Activated naive CD4-positive, alpha-beta T cell treated with anti-CD3 and anti-CD28 coated beads, Interleukin-2, amount 10 ng/mL, durations not matched to agents 7 days and 5 days (primary cell): Measurements from ENCODE around the gene ACTL6A.
A peak's percentile ranks its signal among the peaks of the same experiment; 100 is the strongest.
"Not testable (repeated sequence)": the region's sequence is repeated elsewhere in the genome, so short reads cannot be mapped to it uniquely, and the experiment has no call there.

Source experiments
- CTCF ChIA-PET: fragments of 350-600 bp; sonication (Branson Sonifier 250); formaldehyde crosslinking; loops from one replicate; lab custom pipeline; 2021; ENCODE audit warnings: antibody characterized with exemption; lab: Charles Lee
- DNase-seq: peaks from one replicate; pipeline ENCODE4 v3.0.0-alpha.2; 2020
- H3K27ac Mint-ChIP-seq: one replicate; pipeline ENCODE4 v1.8.0; 2021; ENCODE audit warnings: mild to moderate bottlenecking, moderate library complexity, mixed read lengths
- H3K27me3 Mint-ChIP-seq: one replicate; pipeline ENCODE4 v1.8.0; 2021; ENCODE audit warnings: mild to moderate bottlenecking, mixed read lengths
- H3K36me3 Mint-ChIP-seq: one replicate; pipeline ENCODE4 v1.8.0; 2021; ENCODE audit warnings: mixed read lengths
- H3K4me1 Mint-ChIP-seq: one replicate; pipeline ENCODE4 v1.8.0; 2021; ENCODE audit warnings: mixed read lengths
- H3K4me3 Mint-ChIP-seq: one replicate; pipeline ENCODE4 v1.8.0; 2021; ENCODE audit warnings: mild to moderate bottlenecking, moderate library complexity, mixed read lengths
- H3K9me3 Mint-ChIP-seq: one replicate; pipeline ENCODE4 v1.8.0; 2021; ENCODE audit warnings: mixed read lengths

ACTL6A gene

DNA sequence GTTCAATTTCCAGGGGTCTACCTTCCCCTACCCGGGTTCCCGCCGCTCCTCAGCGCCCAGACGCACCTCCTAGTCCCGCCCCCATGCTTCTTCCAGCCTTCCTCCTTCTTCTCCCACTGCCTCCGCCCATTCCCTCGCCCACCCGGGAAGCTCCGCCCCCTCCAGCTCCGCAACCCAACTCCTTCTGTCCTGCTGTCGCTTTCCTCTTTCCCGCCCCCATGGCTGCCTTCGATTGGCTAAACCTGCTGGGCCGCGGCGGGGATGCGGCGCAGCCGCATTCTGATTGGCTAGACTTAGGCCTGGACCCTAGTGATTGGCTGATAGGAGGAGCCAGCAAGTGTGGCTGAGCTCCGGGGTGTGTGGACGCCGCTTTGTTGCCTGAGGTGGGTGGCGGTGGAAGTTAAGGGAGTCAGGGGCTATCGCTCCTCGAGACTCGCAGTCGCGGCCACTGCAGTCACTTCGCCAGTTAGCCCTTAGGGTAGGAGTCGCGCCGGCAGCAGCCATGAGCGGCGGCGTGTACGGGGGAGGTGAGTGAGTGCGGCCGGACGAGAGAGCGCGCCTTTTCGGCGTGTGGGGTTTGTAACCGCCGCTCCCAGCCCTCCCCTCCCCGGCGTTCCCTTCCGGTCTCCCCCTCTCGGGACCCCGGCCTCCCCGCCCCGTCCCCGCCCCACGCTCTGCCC, at the start of gene ACTL6A:
TSS of gene ACTL6A (plus strand) at position 336 of the 680 bp plus-strand sequence. CDS start at position 503, 167 bp downstream.
- H3K4me1 Mint-ChIP-seq = peaks cover 35% of the 10 kb centered on the region
- peak within 1 kb of the TSS; percentile 94 for H3K27ac Mint-ChIP-seq
- peak; percentile 99 for DNase-seq
- H3K9me3 Mint-ChIP-seq = no peaks in the 10 kb centered on the region
- H3K4me3 Mint-ChIP-seq = peak within 1 kb of the TSS; percentile 91
- CTCF ChIA-PET = interaction anchor here (0.9 to 1.0 kb wide), 2 partner anchors 215 to 247 kb away, joined by 3 read pairs; partner anchors contain the start of gene MFN1
- peaks cover 13% of the 10 kb centered on the region for H3K27me3 Mint-ChIP-seq
- peaks cover 7% of the 10 kb centered on the region for H3K36me3 Mint-ChIP-seq

DNA sequence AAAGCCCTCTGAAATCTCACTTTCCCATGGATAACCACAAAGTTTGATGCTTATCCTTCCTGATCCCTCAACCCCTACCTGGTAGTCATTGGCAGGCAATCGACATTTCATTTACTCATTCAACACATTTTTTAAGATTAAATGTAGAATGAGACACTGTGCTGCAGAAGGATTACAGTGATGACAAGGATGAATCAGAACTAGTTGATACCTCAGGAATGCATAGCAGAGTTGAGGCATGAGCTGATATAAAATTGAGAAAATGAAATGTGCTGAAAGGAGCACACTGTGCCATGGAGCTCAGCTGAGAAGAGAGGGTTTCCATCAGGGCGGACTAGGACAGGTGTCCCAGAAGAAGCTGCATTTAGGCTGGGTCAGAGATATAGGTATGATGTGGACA, 48.9 kb upstream of the ACTL6A start:
- Mint-ChIP-seq H3K27ac (no peak overlapping the region), H3K4me1 (no peaks in the 10 kb centered on the region), H3K27me3 (peaks cover 3% of the 10 kb centered on the region), H3K36me3 (no peaks in the 10 kb centered on the region), H3K9me3 (no peaks in the 10 kb centered on the region), H3K4me3 (no peak overlapping the region)
- no peak for DNase-seq
- CTCF ChIA-PET = no interaction called here

DNA sequence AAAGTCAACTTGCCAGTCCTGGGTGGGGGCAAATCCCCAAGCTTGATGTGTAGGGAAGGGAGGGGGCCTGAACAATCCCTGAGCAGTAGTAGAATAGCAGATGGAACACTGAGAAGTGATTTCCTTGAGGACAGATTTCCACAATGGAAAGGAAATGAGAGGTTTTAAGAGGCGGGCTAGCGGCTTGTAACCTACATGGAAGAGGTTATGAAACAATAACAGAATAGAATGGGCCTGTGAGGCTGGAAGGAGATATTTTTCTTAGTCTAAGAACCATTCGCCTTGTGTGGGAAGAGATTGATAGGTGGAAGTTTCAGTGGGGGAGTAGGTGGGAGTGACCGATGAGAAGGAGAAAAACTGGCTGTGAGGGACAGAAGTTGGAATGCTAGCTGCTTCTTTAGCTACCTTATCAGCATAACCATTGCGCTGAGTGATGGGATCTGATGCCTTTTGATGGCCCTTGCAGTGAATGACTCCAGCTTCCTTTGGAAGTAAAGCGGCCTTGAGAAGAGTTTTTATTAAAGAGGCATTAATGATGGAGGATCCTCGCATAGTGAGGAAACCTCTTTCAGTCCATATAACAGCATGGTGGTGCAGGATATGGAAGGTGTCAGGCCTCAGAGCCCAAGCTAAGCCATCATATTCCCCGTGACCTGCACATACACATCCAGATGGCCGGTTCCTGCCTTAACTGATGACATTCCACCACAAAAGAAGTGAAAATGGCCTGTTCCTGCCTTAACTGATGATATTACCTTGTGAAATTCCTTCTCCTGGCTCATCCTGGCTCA, 46.1 kb upstream of the ACTL6A start:
- H3K4me1 Mint-ChIP-seq, H3K4me3 Mint-ChIP-seq, H3K36me3 Mint-ChIP-seq, H3K27me3 Mint-ChIP-seq, H3K27ac Mint-ChIP-seq, H3K9me3 Mint-ChIP-seq, CTCF ChIA-PET, DNase-seq: not testable (repeated sequence)

DNA sequence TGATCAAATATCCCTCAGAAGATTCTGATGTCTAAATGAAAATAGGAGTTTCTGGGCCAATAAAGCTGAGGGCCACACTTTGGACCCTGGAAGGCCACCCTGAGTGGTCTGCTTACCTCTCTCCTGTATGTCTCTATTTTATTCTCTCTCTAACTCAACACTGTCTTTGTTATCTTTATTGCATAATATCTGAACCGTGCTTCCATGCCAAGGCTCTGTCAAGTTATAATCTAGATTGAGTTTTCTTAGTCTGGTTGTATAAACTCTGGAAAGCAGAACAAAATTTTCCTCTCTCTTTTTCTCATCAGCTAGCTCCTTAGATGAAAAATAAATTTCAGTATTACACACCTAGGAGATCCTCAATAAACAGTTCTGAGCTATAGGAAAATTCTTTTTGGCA, 36.2 kb upstream of the ACTL6A start:
- H3K4me1 Mint-ChIP-seq = no peaks in the 10 kb centered on the region
- peaks cover 14% of the 10 kb centered on the region for H3K27me3 Mint-ChIP-seq
- H3K36me3 Mint-ChIP-seq = no peaks in the 10 kb centered on the region
- no peak for DNase-seq
- CTCF ChIA-PET = no interaction called here
- H3K9me3 Mint-ChIP-seq = no peaks in the 10 kb centered on the region
- no peak overlapping the region for H3K4me3 Mint-ChIP-seq
- no peak overlapping the region for H3K27ac Mint-ChIP-seq

GRCh38 chr3:179526989-179527391, 35.7 kb upstream of the ACTL6A start:
- no peaks in the 10 kb centered on the region for H3K4me1 Mint-ChIP-seq
- no peaks in the 10 kb centered on the region for H3K36me3 Mint-ChIP-seq
- H3K27ac Mint-ChIP-seq = no peak overlapping the region
- H3K27me3 Mint-ChIP-seq = peaks cover 14% of the 10 kb centered on the region
- CTCF ChIA-PET = no interaction called here
- DNase-seq = no peak
- no peaks in the 10 kb centered on the region for H3K9me3 Mint-ChIP-seq
- no peak overlapping the region for H3K4me3 Mint-ChIP-seq

- Mint-ChIP-seq H3K27me3 (peaks cover 14% of the 10 kb centered on the region), H3K36me3 (no peaks in the 10 kb centered on the region), H3K4me3 (no peak overlapping the region), H3K4me1 (no peaks in the 10 kb centered on the region), H3K9me3 (no peaks in the 10 kb centered on the region), H3K27ac (no peak overlapping the region)
- no peak for DNase-seq
- CTCF ChIA-PET = no interaction called here
Observed at GRCh38 chr3:179528772-179529171, 34.0 kb upstream of the ACTL6A start.

DNA sequence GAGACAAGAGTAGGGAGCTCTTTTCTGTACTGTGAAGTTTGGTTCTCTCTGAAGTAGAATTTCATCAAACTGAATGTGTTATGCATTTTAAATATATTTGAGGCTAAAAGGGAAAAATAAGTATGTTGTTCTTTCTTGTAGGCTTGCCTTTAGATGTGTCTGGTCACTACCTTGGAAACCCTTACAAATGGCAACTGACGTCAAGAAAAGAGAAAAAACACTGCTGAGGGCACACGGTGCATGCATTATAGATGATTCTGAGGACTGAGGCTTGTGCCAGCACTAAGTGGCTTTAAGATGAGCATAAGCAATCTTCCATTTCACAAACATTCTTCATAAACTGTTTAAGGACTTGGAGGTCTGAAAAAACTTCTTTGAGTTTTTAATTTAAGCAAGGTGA, 31.1 kb upstream of the ACTL6A start:
- peaks cover 13% of the 10 kb centered on the region for H3K27me3 Mint-ChIP-seq
- no peak overlapping the region for H3K27ac Mint-ChIP-seq
- DNase-seq = no peak
- CTCF ChIA-PET = no interaction called here
- no peaks in the 10 kb centered on the region for H3K36me3 Mint-ChIP-seq
- H3K9me3 Mint-ChIP-seq = no peaks in the 10 kb centered on the region
- H3K4me1 Mint-ChIP-seq = no peaks in the 10 kb centered on the region
- H3K4me3 Mint-ChIP-seq = no peak overlapping the region

DNA sequence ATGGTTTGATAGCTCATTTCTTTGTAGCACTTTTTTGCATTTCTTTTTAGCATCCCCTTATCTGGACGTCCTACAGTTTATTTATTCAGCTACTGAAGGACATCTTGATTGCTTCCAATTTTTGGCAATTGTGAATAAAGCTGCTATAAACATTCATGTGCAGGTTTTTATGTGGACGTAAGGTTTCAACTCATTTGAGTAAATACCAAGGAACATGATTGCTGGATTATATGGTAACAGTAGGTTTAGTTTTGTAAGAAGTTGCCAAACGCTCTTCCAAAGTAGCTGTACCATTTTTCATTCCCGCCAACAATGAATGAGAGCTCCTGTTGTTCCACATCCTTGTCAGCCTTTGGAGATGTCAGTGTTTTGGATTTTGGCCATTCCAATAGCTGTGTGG, 29.5 kb upstream of the ACTL6A start:
- no peak overlapping the region for H3K27ac Mint-ChIP-seq
- H3K4me3 Mint-ChIP-seq = no peak overlapping the region
- DNase-seq = no peak
- CTCF ChIA-PET = interaction anchor here (0.6 kb wide), 1 partner anchor 25 kb away, joined by 3 read pairs; no protein-coding TSS in a partner anchor
- peaks cover 9% of the 10 kb centered on the region for H3K27me3 Mint-ChIP-seq
- no peaks in the 10 kb centered on the region for H3K4me1 Mint-ChIP-seq
- H3K36me3 Mint-ChIP-seq = no peaks in the 10 kb centered on the region
- H3K9me3 Mint-ChIP-seq = no peaks in the 10 kb centered on the region

GRCh38 chr3:179536256-179536655, 26.5 kb upstream of the ACTL6A start:
- CTCF ChIA-PET = no interaction called here
- Mint-ChIP-seq H3K36me3 (no peaks in the 10 kb centered on the region), H3K9me3 (no peaks in the 10 kb centered on the region), H3K27ac (no peak overlapping the region), H3K4me1 (no peaks in the 10 kb centered on the region), H3K27me3 (peaks cover 9% of the 10 kb centered on the region), H3K4me3 (no peak overlapping the region)
- no peak for DNase-seq

- no peak overlapping the region for H3K27ac Mint-ChIP-seq
- CTCF ChIA-PET = no interaction called here
Observed at GRCh38 chr3:179541094-179541493, 21.6 kb upstream of the ACTL6A start.

GRCh38 chr3:179541596-179541995, 21.1 kb upstream of the ACTL6A start:
- Mint-ChIP-seq H3K27me3 (peaks cover 13% of the 10 kb centered on the region), H3K36me3 (no peaks in the 10 kb centered on the region), H3K4me1 (no peaks in the 10 kb centered on the region), H3K4me3 (no peak overlapping the region), H3K27ac (no peak overlapping the region), H3K9me3 (no peaks in the 10 kb centered on the region)
- CTCF ChIA-PET = no interaction called here
- no peak for DNase-seq

More at GRCh38 chr3:179541094-179541493, 21.6 kb upstream of the ACTL6A start:
- Mint-ChIP-seq H3K36me3 (no peaks in the 10 kb centered on the region), H3K9me3 (no peaks in the 10 kb centered on the region), H3K4me1 (no peaks in the 10 kb centered on the region), H3K27me3 (peaks cover 12% of the 10 kb centered on the region), H3K4me3 (no peak overlapping the region)
- no peak for DNase-seq

GRCh38 chr3:179542375-179542774, 20.4 kb upstream of the ACTL6A start:
- H3K27ac Mint-ChIP-seq = no peak overlapping the region
- H3K4me1 Mint-ChIP-seq = no peaks in the 10 kb centered on the region
- no peak for DNase-seq
- peaks cover 18% of the 10 kb centered on the region for H3K27me3 Mint-ChIP-seq
- H3K9me3 Mint-ChIP-seq = no peaks in the 10 kb centered on the region
- CTCF ChIA-PET = no interaction called here
- H3K4me3 Mint-ChIP-seq = no peak overlapping the region
- H3K36me3 Mint-ChIP-seq = no peaks in the 10 kb centered on the region

DNA sequence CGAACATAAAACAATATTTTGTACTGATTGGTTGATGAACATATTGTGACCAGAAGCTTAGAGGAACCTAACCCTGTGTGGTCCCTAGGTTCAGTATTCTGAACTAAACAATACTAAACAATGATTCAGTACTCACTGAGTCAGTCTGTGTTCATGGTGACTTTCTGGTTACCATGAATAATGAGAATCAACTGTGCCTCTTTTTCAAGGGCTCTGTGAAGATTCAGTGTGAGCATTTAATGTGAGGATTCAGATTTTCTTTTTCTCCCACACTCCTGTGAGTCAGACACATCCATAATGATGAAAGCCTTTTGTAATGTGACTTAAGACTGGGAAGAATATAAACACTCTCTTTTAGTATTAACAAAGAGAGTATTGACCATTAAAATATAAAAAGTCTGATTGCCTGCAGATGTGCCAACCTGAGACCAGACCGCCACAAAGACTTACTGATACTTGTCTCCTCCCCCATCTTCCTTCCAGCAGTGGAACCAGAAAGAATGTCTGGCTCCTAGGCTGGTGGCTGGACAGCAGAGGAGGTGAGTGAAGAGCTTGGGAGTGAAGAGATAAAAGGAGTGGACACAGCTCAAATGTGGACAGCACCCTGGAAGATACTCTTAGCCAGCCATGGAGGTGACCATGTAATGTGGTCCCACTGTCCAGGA, 17.6 kb upstream of the ACTL6A start:
- Mint-ChIP-seq H3K4me3 (no peak overlapping the region), H3K36me3 (no peaks in the 10 kb centered on the region), H3K27ac (no peak overlapping the region), H3K4me1 (no peaks in the 10 kb centered on the region), H3K9me3 (no peaks in the 10 kb centered on the region), H3K27me3 (peaks cover 18% of the 10 kb centered on the region)
- CTCF ChIA-PET = no interaction called here
- no peak for DNase-seq

DNA sequence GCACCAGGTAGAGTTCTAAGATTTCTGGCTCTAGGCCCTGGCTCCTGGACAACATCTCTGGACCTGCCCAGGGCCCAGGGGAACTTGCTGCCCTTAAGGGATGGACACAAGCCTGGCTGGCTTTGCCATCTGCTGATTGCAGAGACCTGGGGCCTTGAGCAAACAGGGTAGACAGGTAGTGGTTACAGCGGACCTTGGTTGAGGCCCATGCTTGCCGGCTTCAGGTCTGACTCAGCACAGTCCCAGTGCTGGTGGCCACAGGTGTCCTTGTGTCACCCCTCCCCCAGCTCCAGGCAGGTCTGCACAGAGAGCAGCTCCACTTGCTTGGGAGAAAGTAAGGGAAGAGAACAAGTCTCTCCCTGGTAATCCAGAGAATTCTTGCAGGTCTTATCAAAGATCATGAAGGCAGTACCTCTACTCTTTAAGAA, 15.9 kb upstream of the ACTL6A start:
- Mint-ChIP-seq H3K27me3 (peaks cover 18% of the 10 kb centered on the region), H3K4me1 (no peaks in the 10 kb centered on the region), H3K4me3 (no peak overlapping the region), H3K36me3 (no peaks in the 10 kb centered on the region), H3K27ac (no peak overlapping the region), H3K9me3 (no peaks in the 10 kb centered on the region)
- CTCF ChIA-PET = no interaction called here
- DNase-seq = no peak
